HG03558 (cell line): ENCODE data around the gene AADAT.
"Not testable (repeated sequence)": the region's sequence is repeated elsewhere in the genome, so short reads cannot be mapped to it uniquely, and the experiment has no call there.

Experiments
- ATAC-seq: cut with Tn5 transposase; IDR thresholded peaks from one replicate; pipeline ENCODE4 v1.9.1; 2021; ENCODE audit warnings: moderate number of reproducible peaks; ENCODE audit not compliant: unreplicated experiment; ENCODE audit errors: extremely low read depth

Gene AADAT

DNA sequence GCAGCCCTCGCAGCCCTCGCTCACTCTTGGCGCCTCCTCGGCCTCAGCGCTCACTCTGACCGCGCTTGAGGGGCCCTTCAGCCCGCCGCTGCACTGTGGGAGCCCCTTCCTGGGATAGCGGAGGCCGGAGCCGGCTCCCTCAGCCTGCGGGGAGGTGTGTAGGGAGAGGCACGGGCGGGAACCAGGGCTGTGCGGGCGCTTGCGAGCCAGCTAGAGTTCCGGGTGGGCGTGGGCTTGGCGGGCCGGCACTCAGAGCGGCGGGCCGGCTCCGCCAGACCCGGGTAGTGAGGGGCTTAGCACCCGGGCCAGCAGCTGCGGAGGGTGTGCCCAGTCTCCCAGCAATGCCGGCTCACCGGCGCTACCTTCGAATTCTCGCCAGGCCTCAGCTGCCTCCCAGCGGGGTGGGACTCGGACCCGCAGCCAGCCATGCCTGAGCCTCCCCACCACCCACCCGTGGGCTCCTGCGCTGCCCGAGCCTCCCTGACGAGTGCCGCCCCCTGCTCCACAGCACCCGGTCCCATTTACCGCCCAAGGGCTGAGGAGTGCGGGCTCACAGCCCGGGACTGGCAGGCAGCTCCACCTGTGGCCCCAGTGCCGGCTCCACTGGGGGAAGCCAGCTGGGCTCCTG lies 1.4 kb upstream of the AADAT start:
- no peak for ATAC-seq

DNA sequence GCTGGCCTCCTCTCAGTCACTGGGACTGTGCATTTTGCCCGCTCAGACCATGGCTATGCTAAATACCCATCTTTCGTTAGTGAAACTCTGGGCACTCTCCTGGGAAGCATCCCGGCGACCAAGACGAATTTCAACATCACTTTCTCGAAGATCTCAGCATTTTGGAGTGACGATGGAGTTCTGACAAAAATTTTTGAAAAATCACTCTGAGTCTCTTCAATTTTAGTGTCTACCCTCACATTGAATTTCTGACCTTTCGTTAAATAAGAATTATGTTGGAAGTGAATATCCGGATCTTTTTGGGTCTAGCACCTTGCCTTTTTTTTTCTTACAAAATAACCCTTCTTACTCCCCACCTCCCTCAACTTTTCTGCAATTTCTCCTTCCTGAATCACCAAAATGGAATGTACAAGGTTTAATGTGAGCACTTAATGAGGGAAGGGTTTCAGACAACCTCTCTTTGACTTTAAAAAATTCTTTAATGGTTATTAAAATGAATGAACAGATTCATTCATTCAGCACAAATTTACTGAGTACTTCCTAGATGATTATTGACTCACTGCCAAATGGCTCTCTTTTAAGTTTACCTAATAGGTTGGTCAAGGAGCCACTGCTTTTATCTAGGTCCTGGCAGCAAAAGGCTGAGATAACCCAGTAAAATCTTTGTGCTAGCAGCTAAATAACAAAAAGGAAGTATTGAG lies 746 bp upstream of the AADAT start:
- ATAC-seq: no peak

DNA sequence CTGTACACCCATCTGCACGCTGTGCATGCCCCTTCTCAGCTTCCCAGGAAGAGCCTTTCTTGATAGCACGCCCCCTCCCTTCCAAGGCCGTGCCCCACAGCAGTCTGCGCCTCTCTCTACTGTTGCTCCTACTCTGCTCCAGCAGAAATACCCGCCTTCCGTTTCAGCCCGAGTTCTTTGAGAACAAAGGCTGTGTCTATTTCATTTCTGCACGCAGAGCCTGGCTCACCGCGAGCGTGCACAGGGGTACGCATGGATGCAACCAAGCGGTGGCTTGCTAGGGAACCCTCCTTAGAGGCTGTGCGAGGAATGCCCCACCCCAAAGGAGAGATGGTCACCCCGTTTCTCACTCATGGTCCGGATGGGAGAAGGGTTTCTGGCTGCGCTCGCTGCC lies 485 bp downstream of the AADAT start:
- ATAC-seq: no peak

DNA sequence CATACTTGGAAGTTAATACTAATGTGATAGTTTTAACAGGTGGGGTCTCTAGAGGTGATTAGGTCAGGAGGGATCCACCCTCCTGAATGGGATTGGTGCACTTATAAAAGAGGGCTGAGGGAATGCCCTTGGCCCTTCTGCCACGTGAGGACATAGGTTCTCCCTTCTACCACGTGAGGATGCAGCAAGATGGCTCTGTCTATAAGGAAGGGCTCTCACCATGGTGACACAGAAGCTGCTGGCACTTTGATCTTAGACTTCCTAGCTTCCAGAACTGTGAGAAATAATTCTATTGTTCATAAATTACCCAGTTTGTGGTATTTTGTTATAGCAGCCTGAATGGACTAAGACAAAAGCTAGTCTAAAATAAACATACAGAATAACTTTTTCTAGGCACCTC lies 1.0 kb downstream of the AADAT start:
- ATAC-seq: no peak

GRCh38 chr4:170087163-170087700 lies 2.5 kb downstream of the AADAT start:
- no peak for ATAC-seq

GRCh38 chr4:170083541-170083940 lies 6.2 kb downstream of the AADAT start:
- no peak for ATAC-seq

DNA sequence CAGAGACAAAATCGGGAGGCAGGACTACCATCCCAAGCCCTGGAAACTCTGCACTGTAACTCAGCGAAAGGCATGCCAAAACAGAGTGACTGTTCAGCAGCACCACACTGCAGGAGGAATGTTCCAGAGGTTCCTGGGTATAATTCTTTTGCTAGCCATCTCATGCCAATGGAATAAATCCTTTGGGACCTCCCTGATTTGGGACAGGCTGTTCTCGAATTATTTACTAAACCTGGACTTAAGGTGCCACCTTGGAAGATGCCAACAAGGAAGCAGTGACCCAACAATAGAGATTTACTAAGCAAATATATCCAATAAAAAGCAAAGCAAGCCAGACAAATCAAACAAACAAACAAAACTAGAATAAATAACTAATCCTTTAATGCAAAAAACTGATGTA lies 9.3 kb downstream of the AADAT start:
- ATAC-seq: no peak

DNA sequence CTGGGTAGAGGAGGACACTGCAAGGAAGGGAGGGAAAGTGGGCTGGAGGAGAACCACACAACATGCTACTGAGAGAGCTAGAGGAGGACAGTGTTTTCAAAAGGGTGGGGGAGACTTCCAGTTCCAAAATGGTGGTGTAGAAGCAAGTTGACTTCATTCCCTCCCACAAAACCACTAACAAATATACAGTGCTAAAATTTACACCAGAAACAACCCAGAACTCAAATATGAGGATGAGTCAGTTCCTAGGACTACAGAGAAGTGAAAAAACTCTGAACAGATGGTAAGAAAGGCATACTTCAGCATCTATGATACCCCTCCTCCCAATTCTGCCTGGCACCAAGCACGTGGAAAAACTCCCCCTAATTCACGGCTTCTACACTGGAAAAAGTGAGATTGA lies 9.8 kb downstream of the AADAT start:
- ATAC-seq: no peak

- no peak for ATAC-seq
Observed at GRCh38 chr4:170071196-170071595, 18.6 kb downstream of the AADAT start.

GRCh38 chr4:170068438-170069128 lies 21.2 kb downstream of the AADAT start:
- ATAC-seq: no peak

DNA sequence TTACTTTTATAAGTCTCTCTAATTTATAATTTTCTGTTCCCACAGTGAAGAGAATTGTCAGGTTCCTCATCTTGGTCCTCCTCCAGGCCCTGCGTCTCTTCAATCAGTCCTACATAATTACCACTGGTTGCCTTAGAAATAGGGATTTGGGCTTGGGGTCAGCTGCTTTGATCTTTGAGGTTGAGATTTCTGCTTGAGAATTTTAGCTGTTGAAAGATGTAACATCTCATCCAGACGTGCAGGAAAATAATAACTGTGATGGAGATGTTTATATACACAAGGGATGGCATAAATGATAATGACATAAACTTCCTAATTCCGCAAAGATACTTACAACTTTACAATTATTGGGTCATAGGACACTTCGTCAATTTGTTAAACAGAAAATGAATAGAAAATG lies 30.3 kb downstream of the AADAT start:
- no peak for ATAC-seq

DNA sequence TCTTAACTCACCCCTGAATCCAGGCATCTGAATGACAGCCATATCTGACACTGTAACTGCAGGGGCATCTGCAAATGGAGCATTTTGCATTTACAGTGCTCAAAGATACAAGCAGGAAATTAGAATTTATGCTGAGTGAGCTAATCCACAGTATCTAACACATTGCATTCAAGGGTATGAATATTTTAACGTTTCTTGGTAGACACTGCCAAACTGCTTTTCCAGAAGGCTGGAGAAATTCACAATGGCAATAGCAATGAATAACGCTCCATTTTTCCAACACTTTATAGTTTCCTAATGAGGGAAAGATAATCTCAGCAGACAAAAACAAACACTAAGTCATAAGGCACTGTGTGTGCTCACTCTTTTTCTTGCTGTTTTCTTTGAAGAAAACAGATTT lies 30.9 kb downstream of the AADAT start:
- no peak for ATAC-seq

- no peak for ATAC-seq
Observed at GRCh38 chr4:170057866-170058265, 31.9 kb downstream of the AADAT start.

GRCh38 chr4:170052919-170053318 lies 36.8 kb downstream of the AADAT start:
- ATAC-seq: no peak

DNA sequence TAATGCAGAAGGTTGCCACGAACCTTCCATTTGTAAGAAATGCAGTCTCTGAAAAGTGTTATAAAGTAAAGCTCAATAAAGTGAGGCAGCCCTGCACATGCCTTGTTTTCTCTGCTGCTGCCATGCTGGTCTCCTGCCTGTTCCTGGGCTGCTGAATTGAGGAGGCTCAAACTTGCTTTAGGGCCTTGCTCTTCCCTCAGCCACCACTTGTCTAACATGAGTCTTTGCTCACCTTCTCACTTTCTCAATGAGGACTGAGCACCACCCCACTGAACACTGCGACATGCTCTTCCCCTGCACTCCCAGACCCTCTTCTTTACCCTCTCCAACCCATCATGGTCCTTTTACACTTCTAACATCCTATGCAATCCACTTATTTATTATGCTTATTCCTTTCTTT lies 38.4 kb downstream of the AADAT start:
- no peak for ATAC-seq

DNA sequence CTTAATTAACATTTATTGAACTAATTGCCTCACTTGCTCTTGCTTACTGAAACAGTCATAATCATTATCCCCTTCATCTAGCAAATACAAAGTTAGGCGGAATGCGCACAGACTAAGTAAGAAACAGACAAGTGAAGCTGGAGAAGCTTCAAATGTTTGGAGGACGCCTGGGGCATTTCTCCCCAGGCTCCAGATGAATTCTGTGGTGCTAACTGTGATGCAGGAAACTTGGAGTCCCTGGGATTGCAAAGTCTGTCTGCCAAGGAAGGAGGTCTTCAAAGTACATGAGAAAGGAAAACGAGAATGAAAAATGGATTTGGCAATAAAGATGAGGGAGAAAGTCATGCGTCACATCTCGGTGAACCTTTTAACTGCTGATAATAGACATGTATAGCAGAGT lies 40.0 kb downstream of the AADAT start:
- ATAC-seq: no peak

GRCh38 chr4:170047771-170048354 lies 41.9 kb downstream of the AADAT start:
- no peak for ATAC-seq

DNA sequence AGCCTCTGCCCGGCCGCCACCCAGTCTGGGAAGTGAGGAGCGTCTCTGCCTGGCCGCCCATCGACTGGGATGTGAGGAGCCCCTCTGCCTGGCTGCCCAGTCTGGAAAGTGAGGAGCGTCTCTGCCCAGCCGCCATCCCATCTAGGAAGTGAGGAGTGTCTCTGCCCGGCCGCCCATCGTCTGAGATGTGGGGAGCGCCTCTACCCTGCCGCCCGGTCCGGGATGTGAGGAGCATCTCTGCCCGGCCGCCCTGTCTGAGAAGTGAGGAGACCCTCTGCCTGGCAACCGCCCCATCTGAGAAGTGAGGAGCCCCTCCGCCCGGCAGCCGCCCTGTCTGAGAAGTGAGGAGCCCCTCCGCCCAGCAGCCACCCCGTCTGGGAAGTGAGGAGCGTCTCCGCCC lies 43.6 kb downstream of the AADAT start:
- ATAC-seq: not testable (repeated sequence)

DNA sequence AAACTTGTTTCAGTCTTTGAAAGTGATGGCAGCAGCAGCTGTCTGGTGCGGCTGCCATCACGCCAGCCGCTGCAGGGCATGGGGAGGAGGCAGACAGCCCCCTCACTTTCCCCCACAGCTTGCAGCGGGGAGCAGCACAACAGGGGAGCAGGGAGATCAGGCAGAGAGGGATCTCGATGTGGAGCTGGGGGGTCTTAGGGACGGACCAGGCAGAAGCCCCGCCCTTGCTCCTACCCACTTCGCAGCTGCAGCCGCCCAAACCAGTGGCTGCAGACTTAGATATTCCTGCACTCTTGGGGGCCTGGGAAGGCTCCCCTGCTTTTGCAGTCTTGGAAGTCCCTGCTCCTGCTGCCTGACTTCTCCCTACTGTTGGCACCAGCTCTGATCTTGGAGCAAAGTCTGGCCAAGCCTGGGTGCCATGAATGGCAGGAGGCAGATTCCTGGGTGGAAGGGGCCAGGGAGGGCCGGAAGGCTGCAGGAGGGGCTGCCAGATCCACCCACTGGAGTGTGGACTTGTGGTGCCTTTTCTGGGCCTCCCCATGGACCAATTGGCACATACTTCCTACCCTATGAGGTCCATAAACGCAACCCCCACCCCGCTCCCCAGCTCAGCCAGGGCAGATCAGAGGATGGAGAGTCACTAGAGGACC lies 49.6 kb downstream of the AADAT start:
- ATAC-seq: no peak

DNA sequence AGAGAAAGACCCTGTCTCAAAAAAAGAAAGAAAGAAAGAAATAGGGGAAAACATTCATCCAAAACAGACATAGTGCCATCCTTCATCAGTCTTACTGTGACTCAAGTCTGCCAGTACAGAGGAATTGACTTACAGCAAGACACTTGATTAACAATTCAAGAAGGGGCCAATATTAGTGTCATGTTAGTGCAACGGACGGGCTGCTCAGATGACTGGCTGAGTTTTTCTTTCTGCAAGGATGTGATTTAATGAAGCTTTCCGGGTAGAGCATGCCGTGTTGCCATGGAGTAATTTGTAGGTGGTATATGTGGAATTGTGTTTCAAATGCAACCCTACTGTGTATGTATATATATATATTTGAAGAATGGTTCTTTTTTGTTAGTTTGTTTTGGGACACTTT lies 51.0 kb downstream of the AADAT start:
- no peak for ATAC-seq

- ATAC-seq: no peak
Observed at GRCh38 chr4:170038232-170038631, 51.5 kb downstream of the AADAT start.
